Urothelium cell line (cell line): ENCODE measurements around the gene ERH.

Experiments used
- DNase-seq: peaks from one replicate; pipeline ENCODE4 v3.0.0; 2011; ENCODE audit warnings: low spot score, mixed read lengths
- FAIRE-seq: peaks from 2 replicates; lab custom pipeline; 2011; peaks lifted over from hg19 to GRCh38; lab: Jason Lieb, UNC

Gene ERH

GRCh38 chr14:69358233-69358963, 39.7 kb downstream of the ERH start:
- no peak for FAIRE-seq
- peak; percentile 38 for DNase-seq

GRCh38 chr14:69357544-69358200, 40.4 kb downstream of the ERH start:
- DNase-seq (no peak), FAIRE-seq (no peak)

- no peak for FAIRE-seq
- DNase-seq: no peak
Measured at GRCh38 chr14:69356903-69357543, 41.1 kb downstream of the ERH start.

- DNase-seq: peak; percentile 72
- FAIRE-seq: no peak
Measured at GRCh38 chr14:69355607-69356281, 42.4 kb downstream of the ERH start.

GRCh38 chr14:69355154-69355597, 42.9 kb downstream of the ERH start:
- DNase-seq (no peak), FAIRE-seq (peak; percentile 69)

- FAIRE-seq: peak; percentile 67
- no peak for DNase-seq
Measured at GRCh38 chr14:69354383-69355153, 43.5 kb downstream of the ERH start.

GRCh38 chr14:69353168-69353567, 44.9 kb downstream of the ERH start:
- FAIRE-seq (no peak), DNase-seq (no peak)

GRCh38 chr14:69351911-69352310, 46.2 kb downstream of the ERH start:
- no peak for DNase-seq
- peak; percentile 30 for FAIRE-seq

- FAIRE-seq: peak; percentile 63
- no peak for DNase-seq
Measured at GRCh38 chr14:69351385-69351784, 46.7 kb downstream of the ERH start.

GRCh38 chr14:69350892-69351291, 47.2 kb downstream of the ERH start:
- DNase-seq (no peak), FAIRE-seq (no peak)

- FAIRE-seq (peak; percentile 42), DNase-seq (no peak)
Measured at GRCh38 chr14:69349091-69349777, 48.9 kb downstream of the ERH start.

GRCh38 chr14:69346710-69347109, 51.4 kb downstream of the ERH start:
- peak; percentile 82 for DNase-seq
- peak; percentile 70 for FAIRE-seq

- FAIRE-seq: peak; percentile 74
- DNase-seq: no peak
Measured at GRCh38 chr14:69345402-69345801, 52.7 kb downstream of the ERH start.

- FAIRE-seq (peak; percentile 72), DNase-seq (no peak)
Measured at GRCh38 chr14:69344171-69344570, 53.9 kb downstream of the ERH start.

GRCh38 chr14:69342928-69343525, 55.1 kb downstream of the ERH start:
- FAIRE-seq (peak; percentile 69), DNase-seq (no peak)

GRCh38 chr14:69339426-69339825, 58.7 kb downstream of the ERH start:
- DNase-seq (no peak), FAIRE-seq (no peak)

- DNase-seq (no peak), FAIRE-seq (no peak)
Measured at GRCh38 chr14:69337984-69338383, 60.1 kb downstream of the ERH start.

- FAIRE-seq: no peak
- no peak for DNase-seq
Measured at GRCh38 chr14:69335371-69335771, 62.7 kb downstream of the ERH start.

GRCh38 chr14:69334576-69334975, 63.5 kb downstream of the ERH start:
- no peak for DNase-seq
- peak; percentile 66 for FAIRE-seq
